C4-2B (cell line): ENCODE results near the gene RADIL.

Experiments
- H3K27ac ChIP-seq: fragments of 450-650 bp; 2 replicates; pipeline ENCODE4 v1.5.1; 2017
- ZFX ChIP-seq: fragments of 450-650 bp; IDR thresholded peaks from 2 replicates; pipeline ENCODE4 v1.6.1; 2017
- TF ChIP-seq, protein P1 (sequence below): fragments of 450-650 bp; conservative IDR thresholded peaks from 2 replicates; pipeline ENCODE4 v1.5.1; 2017; ENCODE audit warnings: mild to moderate bottlenecking

The RADIL gene

DNA sequence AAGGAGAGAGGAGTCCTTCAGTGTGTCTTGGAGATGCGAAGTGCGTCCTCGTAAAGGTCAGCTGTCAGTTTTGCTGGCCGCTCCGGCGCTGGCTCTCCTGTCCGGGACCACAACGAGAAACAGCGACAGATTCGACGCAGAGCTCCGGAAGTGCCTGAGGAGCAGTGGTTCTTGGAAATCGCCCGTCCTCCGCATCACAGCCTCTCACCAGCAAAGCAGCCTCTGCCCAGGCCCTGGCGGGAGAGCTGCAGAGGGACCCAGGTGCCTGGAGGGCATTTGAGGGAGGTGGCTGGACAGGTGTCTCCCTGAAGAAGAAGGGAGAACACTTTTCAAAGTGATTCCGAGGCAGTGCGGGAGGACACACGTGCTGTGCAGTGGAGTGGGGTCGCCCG is 119.7 kb downstream of the RADIL start:
- no peak overlapping the region for H3K27ac ChIP-seq
- TF ChIP-seq, protein P1, sequence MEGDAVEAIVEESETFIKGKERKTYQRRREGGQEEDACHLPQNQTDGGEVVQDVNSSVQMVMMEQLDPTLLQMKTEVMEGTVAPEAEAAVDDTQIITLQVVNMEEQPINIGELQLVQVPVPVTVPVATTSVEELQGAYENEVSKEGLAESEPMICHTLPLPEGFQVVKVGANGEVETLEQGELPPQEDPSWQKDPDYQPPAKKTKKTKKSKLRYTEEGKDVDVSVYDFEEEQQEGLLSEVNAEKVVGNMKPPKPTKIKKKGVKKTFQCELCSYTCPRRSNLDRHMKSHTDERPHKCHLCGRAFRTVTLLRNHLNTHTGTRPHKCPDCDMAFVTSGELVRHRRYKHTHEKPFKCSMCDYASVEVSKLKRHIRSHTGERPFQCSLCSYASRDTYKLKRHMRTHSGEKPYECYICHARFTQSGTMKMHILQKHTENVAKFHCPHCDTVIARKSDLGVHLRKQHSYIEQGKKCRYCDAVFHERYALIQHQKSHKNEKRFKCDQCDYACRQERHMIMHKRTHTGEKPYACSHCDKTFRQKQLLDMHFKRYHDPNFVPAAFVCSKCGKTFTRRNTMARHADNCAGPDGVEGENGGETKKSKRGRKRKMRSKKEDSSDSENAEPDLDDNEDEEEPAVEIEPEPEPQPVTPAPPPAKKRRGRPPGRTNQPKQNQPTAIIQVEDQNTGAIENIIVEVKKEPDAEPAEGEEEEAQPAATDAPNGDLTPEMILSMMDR, result no peak
- no peak for TF ChIP-seq ZFX

DNA sequence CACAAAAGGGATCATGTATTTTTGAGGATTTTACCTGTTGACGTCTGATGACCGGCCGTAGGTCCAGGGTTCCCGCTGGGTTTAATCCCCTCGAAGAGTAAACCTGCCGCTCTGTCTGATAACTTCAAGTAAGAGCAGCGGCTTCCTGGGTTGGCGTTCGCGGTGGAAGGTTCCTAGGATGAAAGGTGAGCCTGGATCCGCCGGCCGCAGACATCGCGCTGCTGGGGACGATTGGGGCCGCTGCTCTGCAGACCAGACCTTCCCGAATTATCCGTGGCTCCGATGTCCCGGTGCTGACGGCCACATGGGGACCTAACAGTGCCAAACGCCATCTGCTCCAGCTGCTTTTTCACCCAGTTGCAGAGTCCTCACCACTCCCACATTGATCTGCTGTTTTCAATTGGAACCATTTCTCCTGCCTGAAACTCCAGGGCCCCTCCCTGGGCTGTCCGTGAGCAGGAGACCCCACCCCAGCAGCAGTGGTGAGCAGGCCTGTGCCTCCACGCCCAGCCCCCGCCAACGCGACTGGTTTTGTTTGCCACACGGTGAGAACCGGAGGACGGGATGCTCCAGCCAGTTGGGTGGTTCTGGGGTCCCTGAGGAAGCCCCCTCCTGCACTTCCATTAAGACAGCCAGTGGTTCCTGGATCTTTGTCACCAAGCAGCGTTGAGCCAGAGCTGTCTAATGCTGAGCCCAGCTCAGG is 120.3 kb downstream of the RADIL start:
- TF ChIP-seq ZFX, result no peak
- TF ChIP-seq, protein P1, result no peak
- H3K27ac ChIP-seq, result no peak overlapping the region

DNA sequence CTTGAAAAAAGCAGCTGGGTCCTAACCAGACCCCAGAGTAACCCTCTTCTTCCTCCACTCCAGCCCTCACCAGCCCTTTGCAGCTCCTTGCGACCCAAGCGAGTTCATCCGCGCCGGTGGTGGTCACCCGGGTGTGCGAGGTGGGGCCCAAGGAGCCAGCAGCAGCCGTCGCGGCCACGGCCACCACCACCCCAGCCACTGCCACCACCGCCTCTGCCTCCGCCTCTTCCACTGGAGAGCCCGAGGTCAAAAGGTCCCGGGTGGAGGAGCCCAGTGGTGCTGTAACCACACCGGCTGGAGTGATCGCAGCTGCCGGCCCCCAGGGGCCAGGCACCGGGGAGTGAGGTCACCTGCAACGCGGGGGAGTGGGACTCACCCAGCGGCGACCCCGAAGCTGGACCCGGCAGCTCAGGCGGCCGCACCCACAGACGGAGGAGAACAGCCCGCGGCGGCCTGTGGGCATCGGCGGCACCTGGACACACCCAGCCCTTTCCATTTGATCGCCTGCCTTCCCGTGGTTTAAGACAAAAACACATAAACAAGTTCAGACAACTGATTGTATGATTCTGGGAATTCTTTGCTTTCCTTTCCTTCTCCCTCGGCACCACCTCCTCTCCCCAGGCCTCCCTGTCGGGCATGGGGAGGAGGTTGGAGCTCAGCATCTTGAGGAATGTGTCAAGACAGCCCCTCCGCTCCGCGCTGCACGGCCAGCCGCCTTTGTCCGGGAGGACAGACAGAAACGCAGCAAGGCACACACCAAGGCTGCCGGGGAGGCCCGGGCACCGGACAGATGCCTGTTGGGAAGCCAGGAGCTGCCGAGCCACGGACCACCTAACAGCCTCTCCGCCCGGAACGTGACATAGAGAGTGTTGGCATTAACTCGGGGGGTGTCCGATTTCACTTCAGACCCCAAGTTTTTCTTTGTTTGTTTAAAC is 121.1 kb downstream of the RADIL start:
- TF ChIP-seq, protein P1, result no peak
- TF ChIP-seq ZFX, result no peak
- no peak overlapping the region for H3K27ac ChIP-seq

DNA sequence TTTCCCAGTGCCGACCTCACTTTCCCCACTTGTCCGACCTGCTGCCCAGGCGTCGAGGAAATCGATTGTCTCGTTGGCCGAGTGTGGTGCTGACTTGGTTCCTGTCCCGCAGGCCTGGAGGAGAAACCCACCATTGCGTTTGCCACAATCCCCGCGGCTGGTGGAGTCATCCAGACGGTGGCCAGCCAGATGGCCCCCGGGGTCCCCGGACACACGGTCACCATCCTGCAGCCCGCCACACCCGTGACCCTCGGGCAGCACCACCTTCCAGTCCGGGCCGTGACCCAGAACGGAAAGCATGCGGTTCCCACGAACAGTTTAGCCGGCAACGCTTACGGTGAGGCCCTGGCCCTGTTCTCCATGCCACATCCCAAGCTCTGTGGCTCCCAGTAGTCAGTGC is 122.6 kb downstream of the RADIL start:
- TF ChIP-seq, protein P1, result no peak
- no peak for TF ChIP-seq ZFX
- no peak overlapping the region for H3K27ac ChIP-seq

DNA sequence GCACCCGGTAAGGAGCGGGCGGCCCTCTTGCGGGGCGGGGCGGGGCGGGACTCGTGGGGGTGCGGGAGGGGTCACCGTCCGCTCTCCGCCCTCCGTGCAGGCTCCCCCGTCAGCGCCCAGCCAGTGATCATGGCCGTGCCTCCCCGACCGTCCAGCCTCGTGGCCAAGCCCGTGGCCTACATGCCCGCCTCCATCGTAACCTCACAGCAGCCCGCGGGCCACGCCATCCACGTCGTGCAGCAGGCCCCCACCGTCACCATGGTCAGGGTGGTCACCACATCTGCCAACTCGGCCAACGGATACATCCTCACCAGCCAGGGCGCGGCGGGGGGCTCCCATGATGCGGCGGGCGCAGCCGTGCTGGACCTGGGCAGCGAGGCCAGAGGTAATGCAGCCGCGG is 124.3 kb downstream of the RADIL start:
- no peak for TF ChIP-seq ZFX
- TF ChIP-seq, protein P1, result no peak
- no peak overlapping the region for H3K27ac ChIP-seq

DNA sequence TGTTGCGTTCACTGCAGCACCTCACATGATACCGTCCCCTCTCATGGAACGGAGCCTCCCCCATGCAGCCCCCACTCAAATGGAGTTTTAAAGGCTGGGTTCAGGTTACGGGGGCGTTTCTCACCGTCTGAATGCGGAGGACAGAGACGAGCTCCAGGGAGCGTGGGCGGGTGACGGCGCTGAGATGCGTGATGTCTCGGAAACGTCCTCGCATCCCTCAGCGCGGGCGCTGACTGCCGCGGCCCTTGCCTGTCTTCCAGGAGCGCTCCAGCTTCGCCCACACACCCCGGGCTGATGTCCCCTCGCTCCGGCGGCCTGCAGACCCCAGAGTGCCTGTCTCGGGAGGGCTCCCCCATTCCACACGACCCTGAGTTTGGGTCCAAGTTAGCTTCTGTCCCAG is 124.7 kb downstream of the RADIL start:
- H3K27ac ChIP-seq, result no peak overlapping the region
- TF ChIP-seq, protein P1, result no peak
- no peak for TF ChIP-seq ZFX

DNA sequence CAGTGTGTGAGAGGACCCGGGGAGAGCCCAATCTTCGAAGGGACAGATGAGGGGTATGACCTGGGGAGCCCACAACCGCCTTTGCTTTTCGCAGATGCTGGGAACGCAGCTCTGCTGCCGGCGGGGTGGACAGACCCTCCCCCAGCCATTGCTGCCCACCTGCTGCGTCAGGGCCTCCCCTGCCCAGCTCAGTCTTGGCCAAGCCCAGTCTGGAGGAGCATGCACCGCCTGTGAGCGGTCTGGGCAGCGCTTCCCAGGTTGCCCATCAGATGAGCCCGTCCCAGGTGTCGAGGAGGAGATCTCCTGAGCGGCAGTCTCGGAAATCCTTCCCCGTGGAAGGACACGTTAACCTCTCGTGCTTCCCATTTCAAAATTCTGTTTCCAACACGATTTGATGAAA is 125.4 kb downstream of the RADIL start:
- no peak for TF ChIP-seq ZFX
- TF ChIP-seq, protein P1, result no peak
- no peak overlapping the region for H3K27ac ChIP-seq
